Mesenchymal stem cell (in vitro differentiated cells and primary cell): Measurements from ENCODE around the gene CMTM4.

ENCODE experiments used
- DNase-seq: peaks from one replicate; pipeline ENCODE4 v3.0.0-alpha.2; 2013
- H2AFZ ChIP-seq: one replicate; pipeline ENCODE4 v1.6.1; 2013; ENCODE audit warnings: low read depth, mild to moderate bottlenecking, control low read depth, inconsistent platforms, low read length, moderate library complexity
- H2AK5ac ChIP-seq: 2 replicates; pipeline ENCODE4 v1.6.1; 2013; ENCODE audit warnings: low read length, moderate library complexity, mild to moderate bottlenecking, inconsistent platforms; ENCODE audit not compliant: severe bottlenecking
- H2BK120ac ChIP-seq: one replicate; pipeline ENCODE4 v1.6.1; 2013; ENCODE audit warnings: low read depth, mild to moderate bottlenecking, inconsistent platforms, low read length, moderate library complexity
- H2BK12ac ChIP-seq, 2 experiments: one replicate each; pipeline ENCODE4 v1.6.1; 2013; ENCODE audit warnings: inconsistent platforms in 2 of 2, low read length in 2 of 2, mild to moderate bottlenecking in 2 of 2, moderate library complexity in 2 of 2, control low read depth in 1 of 2
- H2BK15ac ChIP-seq: one replicate; pipeline ENCODE4 v1.6.1; 2013; ENCODE audit warnings: mild to moderate bottlenecking, low read depth, inconsistent platforms; ENCODE audit not compliant: poor library complexity, severe bottlenecking
- H2BK5ac ChIP-seq: 2 replicates; pipeline ENCODE4 v1.6.1; 2013; ENCODE audit warnings: low read depth, mild to moderate bottlenecking, low read length, control low read depth, inconsistent platforms; ENCODE audit not compliant: poor library complexity, severe bottlenecking
- H3K14ac ChIP-seq, 2 experiments: one replicate each; pipeline ENCODE4 v1.6.1; 2013; ENCODE audit warnings: inconsistent platforms in 2 of 2, low read length in 2 of 2, control low read depth in 1 of 2, mild to moderate bottlenecking in 1 of 2, moderate library complexity in 1 of 2
- H3K18ac ChIP-seq, 2 experiments: one replicate each; pipeline ENCODE4 v1.6.1; 2013; ENCODE audit warnings: inconsistent platforms in 2 of 2, low read length in 2 of 2, control low read depth in 1 of 2, low read depth in 1 of 2, mild to moderate bottlenecking in 1 of 2
- H3K23ac ChIP-seq, 2 experiments: one replicate each; pipeline ENCODE4 v1.6.1; 2013; ENCODE audit warnings: inconsistent platforms in 2 of 2, low read length in 2 of 2, mild to moderate bottlenecking in 2 of 2, moderate library complexity in 2 of 2, control low read depth in 1 of 2
- H3K27ac ChIP-seq: 2 replicates; pipeline ENCODE4 v1.5.1; 2013; ENCODE audit warnings: mild to moderate bottlenecking, moderate library complexity, low read length, control low read depth, inconsistent platforms; ENCODE audit not compliant: poor library complexity, severe bottlenecking
- H3K27me3 ChIP-seq, 2 experiments: 2 replicates each; pipeline versions ENCODE4 v1.6.1 to v1.7.0; 2013; ENCODE audit warnings: low read length in 2 of 2, mild to moderate bottlenecking in 2 of 2, moderate library complexity in 2 of 2, control low read depth in 1 of 2, inconsistent platforms in 1 of 2; ENCODE audit not compliant: control insufficient read depth in 1 of 2, insufficient read depth in 1 of 2
- H3K36me3 ChIP-seq, 2 experiments: 2 replicates each; pipeline versions ENCODE4 v1.6.1 to v1.7.0; 2013; ENCODE audit warnings: low read length in 2 of 2, control low read depth in 1 of 2, inconsistent platforms in 1 of 2, low read depth in 1 of 2, mild to moderate bottlenecking in 1 of 2; ENCODE audit not compliant: insufficient read depth in 2 of 2, control insufficient read depth in 1 of 2
- H3K4ac ChIP-seq, 2 experiments: one replicate each; pipeline ENCODE4 v1.6.1; 2013; ENCODE audit warnings: inconsistent platforms in 2 of 2, low read length in 2 of 2, mild to moderate bottlenecking in 2 of 2, moderate library complexity in 2 of 2, control low read depth in 1 of 2, low read depth in 1 of 2
- H3K4me1 ChIP-seq: 2 replicates; pipeline ENCODE4 v1.6.1; 2013; ENCODE audit warnings: low read depth, low read length, control low read depth; ENCODE audit not compliant: control insufficient read depth, insufficient read depth
- H3K4me2 ChIP-seq: 2 replicates; pipeline ENCODE4 v1.6.1; 2013; ENCODE audit warnings: low read length, mild to moderate bottlenecking, inconsistent platforms; ENCODE audit not compliant: poor library complexity, severe bottlenecking
- H3K4me3 ChIP-seq, 2 experiments: 2 replicates each; pipeline versions ENCODE4 v1.5.1 to v1.7.0; 2013; ENCODE audit warnings: low read length in 2 of 2, mild to moderate bottlenecking in 2 of 2, control low read depth in 1 of 2, low read depth in 1 of 2; ENCODE audit not compliant: insufficient read depth in 1 of 2
- H3K79me1 ChIP-seq: replicated peaks from 2 replicates; pipeline ENCODE4 v1.6.1; 2013; ENCODE audit warnings: mild to moderate bottlenecking, control low read depth, low read length, inconsistent platforms; ENCODE audit not compliant: poor library complexity, severe bottlenecking
- H3K9ac ChIP-seq: 2 replicates; pipeline ENCODE4 v1.7.0; 2013; ENCODE audit warnings: mild to moderate bottlenecking, low read length, moderate library complexity
- H3K9me3 ChIP-seq: 2 replicates; pipeline ENCODE4 v1.7.0; 2013; ENCODE audit warnings: mild to moderate bottlenecking, low read length; ENCODE audit not compliant: control insufficient read depth
- H4K8ac ChIP-seq: one replicate; pipeline ENCODE4 v1.6.1; 2013; ENCODE audit warnings: inconsistent platforms, mild to moderate bottlenecking, low read length, moderate library complexity
- H4K91ac ChIP-seq: one replicate; pipeline ENCODE4 v1.6.1; 2013; ENCODE audit warnings: mild to moderate bottlenecking, low read length, inconsistent platforms
- WGBS: methylation state at CpG from one replicate; pipeline ENCODE4 v1.1.7; 2013; ENCODE audit warnings: mixed read lengths; 5-methylcytosine and 5-hydroxymethylcytosine counted together

CMTM4 gene

GRCh38 chr16:66677179-66677578 is 19.4 kb downstream of the CMTM4 start:
- no peak overlapping the region for H4K8ac ChIP-seq
- 87% methylated on average over 7 of the region's 7 CpGs for WGBS
- H3K4me2 ChIP-seq = no peak overlapping the region
- no peak overlapping the region for H3K18ac ChIP-seq
- H3K27me3 ChIP-seq = no peaks in the 10 kb centered on the region
- H3K4me3 ChIP-seq = no peak overlapping the region
- no peak overlapping the region for H2BK12ac ChIP-seq
- no peak overlapping the region for H2BK15ac ChIP-seq
- no peak overlapping the region for H3K27ac ChIP-seq
- no peaks in the 10 kb centered on the region for H3K9me3 ChIP-seq
- no peak overlapping the region for H2BK120ac ChIP-seq
- DNase-seq = no peak
- peaks cover 33% of the 10 kb centered on the region for H3K79me1 ChIP-seq
- no peak overlapping the region for H3K4ac ChIP-seq
- peak overlapping the region; percentile 71 for H2AK5ac ChIP-seq
- H3K23ac ChIP-seq = peak overlapping the region in 1 of 2 experiments; percentile 57
- peaks cover 0 to 8% of the 10 kb centered on the region in 2 experiments for H3K36me3 ChIP-seq
- H3K14ac ChIP-seq = no peak overlapping the region
- H2AFZ ChIP-seq = no peak overlapping the region
- H2BK5ac ChIP-seq = no peak overlapping the region
- no peak overlapping the region for H4K91ac ChIP-seq
- H3K9ac ChIP-seq = no peak overlapping the region
- H3K4me1 ChIP-seq = peaks cover 17% of the 10 kb centered on the region

GRCh38 chr16:66676599-66676998 is 19.9 kb downstream of the CMTM4 start:
- Histone ChIP-seq H4K91ac (no peak overlapping the region), H3K9me3 (no peaks in the 10 kb centered on the region), H3K9ac (no peak overlapping the region), H3K4me3 (no peak overlapping the region), H2BK12ac (no peak overlapping the region), H4K8ac (no peak overlapping the region), H3K4me2 (no peak overlapping the region), H3K79me1 (peaks cover 34% of the 10 kb centered on the region), H2AFZ (no peak overlapping the region), H3K18ac (no peak overlapping the region), H3K27me3 (no peaks in the 10 kb centered on the region), H3K14ac (no peak overlapping the region), H2BK15ac (no peak overlapping the region), H3K4me1 (peaks cover 14% of the 10 kb centered on the region), H3K23ac (no peak overlapping the region), H2BK5ac (no peak overlapping the region), H2AK5ac (no peak overlapping the region), H2BK120ac (no peak overlapping the region), H3K4ac (no peak overlapping the region), H3K36me3 (peaks cover 0 to 8% of the 10 kb centered on the region in 2 experiments), H3K27ac (no peak overlapping the region)
- DNase-seq = no peak
- 96% methylated on average over 3 of the region's 3 CpGs for WGBS

- no peak overlapping the region for H3K4me3 ChIP-seq
- H3K27ac ChIP-seq = no peak overlapping the region
- H3K18ac ChIP-seq = no peak overlapping the region
- H3K9ac ChIP-seq = no peak overlapping the region
- H4K91ac ChIP-seq = no peak overlapping the region
- no peak overlapping the region for H3K4me2 ChIP-seq
- peak overlapping the region in 1 of 2 experiments; percentile 37 for H3K23ac ChIP-seq
- no peak overlapping the region for H3K4ac ChIP-seq
- no peak overlapping the region for H2BK120ac ChIP-seq
- H2AK5ac ChIP-seq = no peak overlapping the region
- peaks cover 32% of the 10 kb centered on the region for H3K79me1 ChIP-seq
- H2BK5ac ChIP-seq = no peak overlapping the region
- no peak overlapping the region for H4K8ac ChIP-seq
- H3K9me3 ChIP-seq = no peaks in the 10 kb centered on the region
- H3K4me1 ChIP-seq = peaks cover 10% of the 10 kb centered on the region
- no peak overlapping the region for H2AFZ ChIP-seq
- H3K14ac ChIP-seq = no peak overlapping the region
- 86% methylated on average over 2 of the region's 2 CpGs for WGBS
- no peak for DNase-seq
- H3K27me3 ChIP-seq = no peaks in the 10 kb centered on the region
- peaks cover 0 to 8% of the 10 kb centered on the region in 2 experiments for H3K36me3 ChIP-seq
- H2BK15ac ChIP-seq = no peak overlapping the region
- no peak overlapping the region for H2BK12ac ChIP-seq
Observed at GRCh38 chr16:66673691-66674090, 22.9 kb downstream of the CMTM4 start.

- no peak overlapping the region for H2AK5ac ChIP-seq
- no peak overlapping the region for H3K9ac ChIP-seq
- no peak overlapping the region for H3K27ac ChIP-seq
- H4K8ac ChIP-seq = no peak overlapping the region
- H3K4me2 ChIP-seq = no peak overlapping the region
- no peaks in the 10 kb centered on the region for H3K9me3 ChIP-seq
- no peak overlapping the region for H2BK15ac ChIP-seq
- H3K4ac ChIP-seq = no peak overlapping the region
- H3K18ac ChIP-seq = no peak overlapping the region
- peaks cover 23% of the 10 kb centered on the region for H3K79me1 ChIP-seq
- H3K4me3 ChIP-seq = no peak overlapping the region
- DNase-seq = no peak
- H3K4me1 ChIP-seq = peaks cover 3% of the 10 kb centered on the region
- H2BK120ac ChIP-seq = no peak overlapping the region
- no peak overlapping the region for H4K91ac ChIP-seq
- no peak overlapping the region for H2AFZ ChIP-seq
- WGBS = 94% methylated on average over 5 of the region's 10 CpGs
- H2BK5ac ChIP-seq = no peak overlapping the region
- no peaks in the 10 kb centered on the region for H3K27me3 ChIP-seq
- no peak overlapping the region for H3K23ac ChIP-seq
- H2BK12ac ChIP-seq = no peak overlapping the region
- no peak overlapping the region for H3K14ac ChIP-seq
- no peaks in the 10 kb centered on the region for H3K36me3 ChIP-seq
Observed at GRCh38 chr16:66670691-66671388, 25.7 kb downstream of the CMTM4 start.
